MG63 (cell line): ENCODE data around the gene FCER1G. TPM values are rescaled to one million over a fixed set of nuclear protein-coding genes. Genes with fewer than 3 reads are reported as not detected.

Experiments used
- DNase-seq: peaks from one replicate; pipeline ENCODE4 v3.0.0-alpha.2; 2020
- H3K27me3 ChIP-seq: fragments of 250-450 bp; sonication (Bioruptor Pico); 2 replicates; pipeline ENCODE4 v1.5.1; 2020; ENCODE audit warnings: mild to moderate bottlenecking, moderate library complexity
- H3K36me3 ChIP-seq: fragments of 250-450 bp; sonication (Bioruptor Pico); 2 replicates; pipeline ENCODE4 v1.5.1; 2020; ENCODE audit warnings: mild to moderate bottlenecking, moderate library complexity
- H3K4me3 ChIP-seq: fragments of 250-450 bp; sonication (Bioruptor Pico); 2 replicates; pipeline ENCODE4 v1.5.1; 2020; ENCODE audit warnings: mild to moderate bottlenecking, moderate library complexity
- H3K9me3 ChIP-seq: fragments of 250-450 bp; sonication (Bioruptor Pico); 2 replicates; pipeline ENCODE4 v1.5.1; 2020; ENCODE audit warnings: mild to moderate bottlenecking, moderate library complexity
- total RNA-seq: library from RNA; depleted of rRNA; stranded (reverse); fragments of >200 nt; shearing (Covaris generic); gene quantifications from 2 replicates; pipeline ENCODE4 v1.2.3, GENCODE V29; 2014; ENCODE audit warnings: low replicate concordance

Gene FCER1G
- total RNA-seq, 1 experiment from 2014 or later: not detected

- peak; percentile 88 for DNase-seq
- peak overlapping the region; percentile 54 for H3K4me3 ChIP-seq
- no peaks in the 10 kb centered on the region for H3K27me3 ChIP-seq
- H3K9me3 ChIP-seq: no peaks in the 10 kb centered on the region
- peaks cover 29% of the 10 kb centered on the region for H3K36me3 ChIP-seq
Observed at GRCh38 chr1:161198194-161198896, 16.8 kb upstream of the FCER1G start.

GRCh38 chr1:161198897-161199431 lies 16.1 kb upstream of the FCER1G start, which contains the start of gene ADAMTS4:
ADAMTS4 (minus strand) TSS chr1:161199054; CDS start chr1:161198627, 427 bp downstream.
- Histone ChIP-seq H3K36me3 (peaks cover 33% of the 10 kb centered on the region), H3K4me3 (peak within 1 kb of the TSS; percentile 54), H3K27me3 (no peaks in the 10 kb centered on the region), H3K9me3 (no peaks in the 10 kb centered on the region)
- peak; percentile 94 for DNase-seq

GRCh38 chr1:161199506-161200139 lies 15.5 kb upstream of the FCER1G start:
- Histone ChIP-seq H3K27me3 (no peaks in the 10 kb centered on the region), H3K4me3 (no peak overlapping the region), H3K9me3 (no peaks in the 10 kb centered on the region), H3K36me3 (peaks cover 36% of the 10 kb centered on the region)
- DNase-seq: peak; percentile 46

- H3K9me3 ChIP-seq: no peaks in the 10 kb centered on the region
- no peak overlapping the region for H3K4me3 ChIP-seq
- peaks cover 36% of the 10 kb centered on the region for H3K36me3 ChIP-seq
- H3K27me3 ChIP-seq: no peaks in the 10 kb centered on the region
- peak; percentile 4 for DNase-seq
Observed at GRCh38 chr1:161200421-161200991, 14.6 kb upstream of the FCER1G start.

GRCh38 chr1:161200992-161201835 lies 13.9 kb upstream of the FCER1G start:
- Histone ChIP-seq H3K36me3 (peaks cover 36% of the 10 kb centered on the region), H3K27me3 (no peaks in the 10 kb centered on the region), H3K9me3 (no peaks in the 10 kb centered on the region), H3K4me3 (peak overlapping the region; percentile 92)
- peak; percentile 80 for DNase-seq

- H3K36me3 ChIP-seq: peaks cover 39% of the 10 kb centered on the region
- no peaks in the 10 kb centered on the region for H3K9me3 ChIP-seq
- H3K27me3 ChIP-seq: no peaks in the 10 kb centered on the region
- peak within 1 kb of the TSS; percentile 92 for H3K4me3 ChIP-seq
- peak; percentile 99 for DNase-seq
Observed at GRCh38 chr1:161201836-161202712, 13.0 kb upstream of the FCER1G start, which contains the start of gene NDUFS2. NDUFS2 (plus strand) TSS chr1:161202367; CDS start chr1:161202386, 19 bp downstream.

GRCh38 chr1:161206411-161207140 lies 8.5 kb upstream of the FCER1G start:
- no peak for DNase-seq
- peaks cover 78% of the 10 kb centered on the region for H3K36me3 ChIP-seq
- no peaks in the 10 kb centered on the region for H3K9me3 ChIP-seq

GRCh38 chr1:161207173-161207572 lies 7.9 kb upstream of the FCER1G start:
- no peaks in the 10 kb centered on the region for H3K27me3 ChIP-seq
- no peak for DNase-seq
- H3K4me3 ChIP-seq: no peak overlapping the region
- H3K9me3 ChIP-seq: no peaks in the 10 kb centered on the region
- H3K36me3 ChIP-seq: peaks cover 84% of the 10 kb centered on the region

More at GRCh38 chr1:161206411-161207140, 8.5 kb upstream of the FCER1G start:
- H3K27me3 ChIP-seq: no peaks in the 10 kb centered on the region
- H3K4me3 ChIP-seq: no peak overlapping the region

- Histone ChIP-seq H3K27me3 (no peaks in the 10 kb centered on the region), H3K9me3 (no peaks in the 10 kb centered on the region), H3K4me3 (no peak overlapping the region), H3K36me3 (peaks cover 90% of the 10 kb centered on the region)
- DNase-seq: peak; percentile 70
Observed at GRCh38 chr1:161209790-161210409, 5.2 kb upstream of the FCER1G start.

- Histone ChIP-seq H3K4me3 (no peak overlapping the region), H3K36me3 (peaks cover 50% of the 10 kb centered on the region), H3K27me3 (no peaks in the 10 kb centered on the region), H3K9me3 (no peaks in the 10 kb centered on the region)
- DNase-seq: no peak
Observed at GRCh38 chr1:161214369-161214768, 726 bp upstream of the FCER1G start.

GRCh38 chr1:161216945-161217712 lies 2.0 kb downstream of the FCER1G start:
- Histone ChIP-seq H3K27me3 (no peaks in the 10 kb centered on the region), H3K36me3 (peaks cover 24% of the 10 kb centered on the region), H3K9me3 (no peaks in the 10 kb centered on the region), H3K4me3 (no peak overlapping the region)
- DNase-seq: no peak

GRCh38 chr1:161217831-161218230 lies 2.7 kb downstream of the FCER1G start:
- Histone ChIP-seq H3K4me3 (no peak overlapping the region), H3K9me3 (no peaks in the 10 kb centered on the region), H3K36me3 (peaks cover 18% of the 10 kb centered on the region), H3K27me3 (no peaks in the 10 kb centered on the region)
- DNase-seq: no peak

GRCh38 chr1:161218301-161219077 lies 3.4 kb downstream of the FCER1G start:
- Histone ChIP-seq H3K4me3 (no peak overlapping the region), H3K36me3 (peaks cover 11% of the 10 kb centered on the region), H3K27me3 (no peaks in the 10 kb centered on the region), H3K9me3 (no peaks in the 10 kb centered on the region)
- no peak for DNase-seq
